NCI-H2171 treated with DMSO at 0.1 percent for 48 hours (cell line): ENCODE results near the gene ITPKB.

Source experiments
- DNase-seq: peaks from one replicate; lab custom pipeline; 2025; lab: John Stamatoyannopoulos, UW

Gene ITPKB

DNA sequence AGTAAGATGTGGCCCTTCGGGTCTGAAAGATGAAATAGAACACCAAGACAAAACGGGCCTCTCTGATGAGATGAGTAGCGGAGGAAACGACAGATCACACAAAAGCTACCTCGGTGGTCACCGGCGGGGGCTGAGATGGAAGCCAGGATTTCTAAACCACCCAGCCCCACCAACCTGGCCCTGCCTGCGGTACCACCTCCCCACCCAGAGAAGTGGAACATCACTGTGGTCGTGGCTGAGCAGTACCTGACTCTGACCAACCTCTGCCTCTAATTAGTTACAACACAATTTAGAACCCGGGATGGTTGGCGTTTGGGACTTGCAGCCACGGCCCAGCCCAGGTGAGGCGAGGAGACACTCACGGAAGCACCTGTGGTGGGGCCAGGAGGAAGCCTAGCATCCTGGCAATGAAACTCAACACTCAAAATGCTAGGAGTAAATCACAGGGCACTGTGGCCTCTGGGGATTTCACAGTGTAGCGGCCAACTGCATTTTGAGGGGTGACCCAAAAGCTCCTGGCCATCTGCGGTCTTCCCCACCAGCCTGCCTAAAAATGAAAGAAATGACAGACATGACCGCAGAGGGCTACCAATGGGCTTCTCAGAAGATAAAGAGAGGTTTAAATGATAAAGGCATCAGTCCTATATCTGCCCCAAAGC, 73.4 kb downstream of the ITPKB start:
- DNase-seq: no peak

DNA sequence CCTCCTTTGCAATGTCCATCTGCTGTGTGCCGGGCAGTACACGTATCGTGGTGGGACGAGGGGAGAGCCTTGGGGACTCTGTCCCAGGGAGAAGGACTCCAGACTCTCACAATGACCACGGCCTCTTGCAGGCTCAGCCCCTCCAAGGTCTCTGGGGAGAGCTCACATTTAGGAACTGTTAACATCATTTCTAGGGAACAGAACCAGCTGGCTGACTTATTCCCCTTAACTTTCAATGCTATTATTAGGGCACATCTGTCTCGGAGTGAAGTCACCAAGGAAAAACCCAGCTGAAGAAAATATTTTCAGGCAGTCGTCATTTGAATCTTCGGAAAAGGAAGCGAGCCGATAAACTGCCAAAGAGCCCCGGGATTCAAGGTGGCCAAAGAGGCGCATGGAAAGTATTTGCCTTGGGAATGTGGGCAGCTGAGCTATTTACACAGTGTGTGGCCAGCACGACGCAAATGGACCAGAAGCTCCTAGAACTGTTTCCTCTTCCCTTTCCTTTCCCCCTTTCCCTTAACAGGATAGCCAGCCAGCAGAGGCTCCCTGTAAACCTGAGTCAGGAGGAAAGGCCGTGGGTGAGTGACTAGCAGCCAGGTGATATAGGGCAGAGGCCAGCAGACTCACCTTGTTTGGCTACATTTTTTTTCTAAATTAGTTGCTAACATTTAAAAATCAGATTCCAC, 74.5 kb downstream of the ITPKB start:
- peak; percentile 25 for DNase-seq

DNA sequence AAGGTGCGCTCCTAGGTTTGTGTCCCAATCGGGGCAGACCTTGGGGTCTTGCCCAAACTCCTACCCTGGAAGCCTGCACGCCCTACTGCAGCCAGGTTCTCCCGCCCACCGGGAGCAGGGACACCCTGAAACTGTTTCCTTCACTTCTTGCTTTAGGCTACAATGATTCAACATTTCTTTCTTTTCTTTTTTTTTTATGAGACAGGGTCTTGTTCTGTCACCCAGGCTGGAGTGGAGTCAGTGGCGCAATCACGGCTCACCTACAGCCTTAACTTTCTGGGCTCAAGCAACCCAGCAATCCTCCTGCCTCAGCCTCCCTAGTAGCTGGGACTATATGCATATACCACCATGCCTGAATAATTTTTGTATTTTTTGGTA, 75.8 kb downstream of the ITPKB start:
- no peak for DNase-seq

DNA sequence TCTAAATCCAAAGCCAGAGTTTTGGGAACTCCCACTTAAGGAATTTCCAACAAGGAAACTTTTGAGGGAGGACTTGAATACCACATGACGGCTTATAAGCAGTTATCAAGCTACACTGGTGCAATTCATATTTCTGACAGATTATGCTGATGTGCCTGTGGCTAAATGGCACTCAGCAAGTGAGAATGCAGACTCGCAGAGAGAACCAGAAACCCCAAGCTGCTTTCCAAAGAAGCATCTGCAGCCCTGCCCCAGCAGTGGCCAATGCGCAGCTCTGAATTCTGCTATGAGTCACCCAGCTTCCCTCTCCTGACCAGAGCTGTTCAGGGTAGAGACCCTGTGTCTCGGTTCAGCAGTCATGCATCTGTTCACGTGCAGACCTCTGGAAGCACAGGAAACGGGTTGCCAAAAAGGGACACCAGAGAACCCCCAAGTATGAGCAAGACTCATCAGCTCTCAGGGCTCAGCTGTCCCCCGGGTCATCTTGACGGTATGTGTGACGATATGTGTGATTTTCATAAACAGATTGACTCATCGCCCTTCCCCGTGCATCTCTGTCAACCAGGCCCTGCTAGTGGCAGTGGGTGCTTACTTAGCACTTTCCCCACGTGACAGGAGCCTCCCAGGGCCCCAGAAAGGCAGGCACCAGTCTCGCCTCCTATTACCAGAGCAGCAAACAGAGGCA, 76.3 kb downstream of the ITPKB start:
- DNase-seq: peak; percentile 45

DNA sequence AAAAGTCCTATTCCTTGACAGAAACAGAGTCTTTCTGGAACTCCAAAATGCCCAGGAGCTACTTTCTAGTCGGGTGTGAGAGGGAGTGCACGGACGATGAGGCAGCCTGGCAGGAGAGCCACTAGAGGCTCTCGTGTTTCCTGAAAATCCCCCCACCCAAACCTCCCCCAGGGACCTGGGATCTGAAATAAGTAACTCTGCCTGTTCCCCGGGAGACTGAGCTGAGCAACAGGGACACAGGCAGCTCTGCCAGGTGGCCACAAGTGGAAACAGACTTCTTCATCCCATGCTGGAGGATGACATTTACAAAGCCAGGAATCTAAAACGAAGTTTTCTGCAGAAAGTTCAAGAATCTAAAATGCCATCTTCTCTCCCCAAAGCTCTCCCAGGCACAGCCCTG, 77.1 kb downstream of the ITPKB start:
- DNase-seq: peak; percentile 73

DNA sequence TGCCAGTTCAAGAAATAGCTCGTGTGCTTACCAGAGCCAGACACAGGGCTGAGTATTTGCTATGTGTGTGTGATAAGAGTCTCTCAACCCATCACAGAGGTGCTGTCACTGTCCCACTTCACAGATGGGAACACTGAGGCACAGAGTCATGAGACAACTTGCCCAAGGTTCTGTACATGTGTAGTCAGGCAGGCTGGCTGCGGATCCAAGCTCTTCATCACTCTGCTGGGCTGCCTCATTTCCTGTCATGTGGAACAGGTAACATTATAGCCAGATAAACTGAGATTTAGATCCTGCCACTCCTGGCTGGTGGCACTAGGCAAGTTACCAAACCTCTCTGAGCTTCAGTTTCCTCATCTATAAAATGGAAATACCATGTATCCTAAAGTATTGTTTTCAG, 77.8 kb downstream of the ITPKB start:
- no peak for DNase-seq

DNA sequence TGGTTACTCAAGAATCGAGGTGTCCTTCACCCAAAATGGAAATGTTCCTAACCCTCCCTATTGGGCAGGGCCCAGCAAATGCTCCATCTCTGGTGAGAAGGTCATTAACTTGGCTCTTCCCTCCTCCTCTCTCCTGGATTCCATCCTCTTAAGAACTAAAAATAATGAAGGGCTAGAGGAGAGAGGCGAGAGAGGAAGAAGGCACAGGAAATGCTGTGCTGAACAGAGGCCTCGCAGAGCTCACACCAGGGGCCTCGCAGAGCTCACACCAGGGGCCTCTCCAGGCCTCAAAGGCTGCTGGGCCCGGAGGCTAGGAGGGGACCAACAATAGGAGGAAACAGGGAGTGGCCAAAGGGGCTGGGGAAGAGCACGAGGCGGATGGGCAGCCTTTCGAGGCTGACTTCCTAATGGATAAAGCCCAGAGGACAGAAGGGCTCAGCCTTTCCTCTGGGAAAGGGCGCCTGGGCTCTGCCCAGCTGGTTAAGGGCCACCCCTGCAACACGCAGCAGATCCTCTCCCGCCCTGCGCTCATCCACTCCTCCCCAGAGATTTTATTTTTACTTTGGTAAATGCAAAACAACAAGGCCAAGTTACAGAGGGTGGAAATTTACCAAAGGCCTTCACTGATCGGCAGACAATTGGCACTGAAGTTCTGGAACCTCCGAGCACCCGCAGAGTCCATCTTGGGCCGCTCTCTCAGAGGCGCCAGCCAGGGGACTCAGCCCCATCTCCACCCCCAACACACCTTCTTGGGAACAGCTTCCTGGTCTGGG, 78.5 kb downstream of the ITPKB start:
- DNase-seq: no peak

DNA sequence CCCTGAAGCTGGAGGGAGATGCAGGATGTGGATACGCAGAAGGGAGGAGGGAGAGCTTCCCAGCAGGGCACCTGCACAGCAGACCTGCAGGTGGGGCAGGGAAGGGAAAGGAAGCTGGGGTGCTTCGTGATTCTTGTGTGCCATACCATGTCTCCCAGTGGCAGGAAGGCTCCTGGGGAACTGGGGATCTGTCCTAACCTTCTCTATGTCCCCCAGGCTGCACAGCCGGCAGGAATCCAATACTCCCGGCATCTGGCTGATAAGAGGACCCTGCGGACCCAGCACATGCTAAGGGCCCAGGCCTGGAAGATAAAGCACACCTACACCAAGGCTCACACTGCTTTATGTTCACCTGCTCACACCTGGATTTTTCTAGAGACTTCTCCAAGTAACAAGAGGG, 79.4 kb downstream of the ITPKB start:
- DNase-seq: no peak

DNA sequence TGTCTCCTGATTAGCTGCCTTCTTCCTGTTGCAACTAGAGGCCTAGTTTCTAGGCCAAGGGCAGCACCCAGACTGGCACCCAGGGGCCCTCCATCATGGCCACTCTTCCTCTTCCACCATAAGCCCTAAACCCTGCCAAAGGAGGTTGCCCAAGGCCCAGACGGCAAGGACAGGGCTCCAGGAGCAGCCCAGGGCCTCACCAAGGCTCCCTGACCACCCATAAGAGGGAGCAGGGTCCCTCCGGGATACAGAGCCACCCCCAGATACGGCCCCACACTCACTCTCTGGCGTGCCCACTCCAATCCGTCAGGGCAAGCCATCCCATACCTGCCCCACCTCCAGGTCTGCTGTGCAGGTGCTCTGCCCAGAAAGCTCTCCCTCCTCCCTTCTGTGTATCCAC, 79.9 kb downstream of the ITPKB start:
- no peak for DNase-seq

DNA sequence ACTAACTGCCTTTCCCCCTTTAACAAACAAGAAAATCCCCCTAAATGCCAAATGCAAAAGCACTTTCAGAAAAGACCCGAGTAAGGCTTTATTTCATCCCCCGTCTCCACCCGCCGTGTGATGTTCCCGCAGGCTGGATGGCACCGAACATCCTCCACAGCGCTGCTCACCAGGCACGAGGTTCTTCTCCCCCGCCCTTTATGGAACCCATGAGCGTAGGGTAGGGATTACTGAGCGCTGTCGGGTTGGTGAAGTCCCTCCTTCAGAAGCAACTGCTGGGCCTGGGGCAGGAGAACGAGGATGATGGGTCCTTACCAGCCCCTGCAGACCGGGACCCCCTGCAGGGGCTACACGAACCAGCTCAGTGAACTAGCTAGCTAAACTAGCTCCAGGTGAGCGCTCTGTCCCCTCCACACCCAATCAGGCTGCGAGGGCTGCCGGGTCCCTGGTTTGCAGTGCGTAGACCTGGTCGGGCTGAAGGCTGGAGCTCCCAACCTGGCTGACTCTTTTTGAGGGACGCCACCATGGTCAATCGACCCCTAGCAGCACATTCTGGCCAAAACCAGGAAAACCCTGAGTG, 80.4 kb downstream of the ITPKB start:
- no peak for DNase-seq

DNA sequence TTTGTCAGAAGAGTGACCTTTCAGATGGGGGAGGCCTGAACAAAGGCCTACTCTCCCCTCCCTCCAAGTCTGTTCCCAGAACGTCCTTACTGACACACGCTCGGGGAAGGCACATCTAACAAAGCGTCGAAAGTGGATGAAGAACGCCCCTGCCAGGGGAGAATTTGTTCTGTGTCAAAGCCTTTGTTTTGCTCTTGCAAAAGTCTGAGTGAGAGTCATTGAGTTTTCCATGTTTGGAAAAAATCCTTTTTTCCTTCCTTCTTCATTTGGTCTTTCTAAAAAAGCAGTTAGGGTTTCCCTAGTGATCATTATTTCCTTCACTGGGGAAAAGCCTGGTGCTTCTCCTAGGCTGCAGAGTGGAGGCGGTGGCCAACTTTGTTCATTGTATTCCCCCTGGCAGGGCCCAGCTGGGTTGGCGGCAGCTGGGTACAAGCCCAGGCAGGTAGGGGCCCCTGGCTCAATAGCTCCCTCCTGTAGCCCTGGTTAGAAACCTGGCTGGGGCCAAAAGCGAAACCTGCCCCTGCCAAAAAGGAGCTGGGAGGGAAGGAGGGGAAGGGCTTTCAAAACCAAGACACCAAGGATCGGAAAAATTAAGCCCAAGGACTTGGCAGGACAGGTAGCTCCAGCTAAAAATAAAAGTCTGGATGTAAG, 81.1 kb downstream of the ITPKB start:
- peak; percentile 59 for DNase-seq

DNA sequence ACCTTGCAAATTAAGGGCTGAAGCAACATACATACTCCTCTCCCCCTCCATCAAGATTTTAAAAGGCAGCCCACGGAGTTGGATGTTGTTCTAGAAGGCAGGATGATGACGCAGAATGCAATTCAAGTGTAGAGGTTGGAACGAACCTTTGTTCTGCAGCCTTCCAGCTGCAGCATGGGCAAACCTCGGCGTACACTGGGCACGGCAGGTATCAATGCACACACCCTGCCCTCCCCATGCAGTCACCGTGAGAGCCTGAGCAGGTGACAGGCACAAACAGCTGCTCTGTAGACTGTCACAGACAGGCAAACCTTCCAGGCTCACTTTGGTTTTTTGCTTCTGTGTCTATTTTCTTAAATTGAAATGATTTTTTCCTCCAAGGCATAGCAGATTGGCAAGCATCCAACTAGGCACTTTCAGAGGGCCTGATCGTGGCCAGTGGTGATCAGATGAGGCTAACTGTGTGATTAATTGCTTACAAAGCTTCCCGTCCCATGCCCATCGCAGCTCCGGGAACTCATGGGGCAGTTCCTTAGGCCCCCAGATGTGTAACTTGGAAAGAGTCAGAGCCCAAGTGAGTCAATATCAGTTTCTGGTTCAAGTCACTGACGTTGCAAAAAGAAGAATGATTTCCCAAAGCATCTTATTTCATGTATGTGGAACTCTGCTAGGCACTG, 82.3 kb downstream of the ITPKB start:
- DNase-seq: peak; percentile 69

DNA sequence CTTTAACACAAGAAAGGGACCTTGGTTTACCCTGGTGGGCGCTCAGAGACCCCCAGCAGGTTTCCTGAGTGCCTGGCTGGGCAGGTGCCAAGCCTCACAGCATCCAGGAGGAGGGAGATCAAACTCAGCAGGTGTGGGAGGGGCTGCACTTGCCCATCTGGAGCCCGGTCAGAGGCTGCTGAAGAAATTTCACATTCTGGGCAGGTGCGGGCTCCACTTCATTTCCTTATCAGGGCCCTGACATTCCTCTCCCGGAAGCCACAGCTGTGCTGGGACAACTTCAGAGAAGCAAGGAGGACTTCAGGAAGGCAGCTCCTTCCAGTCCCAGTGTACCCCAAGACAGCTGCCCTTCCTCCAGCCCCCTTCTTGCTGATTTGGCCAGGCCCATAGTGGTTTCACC, 82.9 kb downstream of the ITPKB start:
- peak; percentile 92 for DNase-seq

DNA sequence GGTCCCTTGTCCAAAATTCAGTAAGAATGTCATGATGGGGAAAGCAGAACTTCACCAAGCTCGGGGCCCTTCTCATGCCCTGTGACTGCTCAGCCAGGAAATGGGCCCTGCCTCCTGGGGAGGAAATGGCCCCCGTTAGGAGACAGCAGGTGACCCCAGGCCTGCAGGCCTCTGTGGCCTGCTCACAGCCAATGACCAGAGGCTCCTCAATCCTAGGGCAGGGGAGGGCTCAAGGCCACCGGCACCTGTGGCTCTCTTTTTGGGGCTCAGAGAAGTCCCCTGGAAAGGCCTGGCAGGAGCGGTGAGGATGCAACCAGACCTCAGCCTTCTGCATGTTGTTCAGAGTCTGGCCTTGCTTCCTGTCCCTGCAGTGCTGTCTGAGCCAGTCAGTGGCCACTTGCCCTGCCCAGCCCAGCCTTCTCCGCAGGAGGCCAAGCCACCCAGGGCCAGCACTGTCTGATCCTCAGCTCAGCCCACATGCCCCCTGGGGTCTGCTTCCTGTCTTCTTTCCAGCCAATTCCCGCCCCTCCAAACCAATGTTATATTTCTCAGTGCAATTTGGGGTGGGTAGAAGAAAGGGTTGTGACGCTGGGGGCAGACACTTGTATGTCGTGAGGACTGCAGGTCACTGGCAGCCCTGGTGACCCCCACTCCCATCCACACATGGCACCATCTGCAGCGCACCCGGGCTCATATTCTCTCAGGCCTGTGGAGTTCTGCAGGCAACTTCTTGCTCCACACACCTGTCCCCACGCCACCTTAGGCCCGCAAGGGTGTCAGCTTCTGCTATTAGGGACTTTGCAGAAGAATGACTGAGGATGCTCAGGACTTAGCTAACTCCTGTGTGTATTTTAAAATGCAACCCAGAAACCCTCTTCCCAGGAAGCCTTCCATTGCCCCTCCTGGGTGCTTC, 83.6 kb downstream of the ITPKB start:
- no peak for DNase-seq

DNA sequence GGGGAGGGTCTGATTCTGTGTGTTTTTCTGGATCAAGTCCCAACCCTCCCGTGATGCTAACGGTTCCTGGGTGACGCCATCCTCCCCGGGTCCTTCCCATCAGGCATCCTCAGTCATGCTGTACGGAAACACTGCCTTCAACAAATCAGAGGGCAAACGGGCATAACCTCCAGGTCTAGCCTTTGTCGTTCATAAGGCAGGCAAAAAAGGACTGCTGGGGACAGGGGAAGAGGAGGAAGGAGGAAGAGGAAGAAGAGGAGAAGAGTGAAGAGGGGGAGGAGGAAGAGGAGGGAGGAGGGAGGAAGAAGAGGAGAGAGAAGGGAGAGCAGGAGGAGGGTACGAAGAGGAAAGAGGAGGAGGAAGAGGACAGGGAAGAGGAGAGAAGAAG, 84.4 kb downstream of the ITPKB start:
- DNase-seq: no peak

DNA sequence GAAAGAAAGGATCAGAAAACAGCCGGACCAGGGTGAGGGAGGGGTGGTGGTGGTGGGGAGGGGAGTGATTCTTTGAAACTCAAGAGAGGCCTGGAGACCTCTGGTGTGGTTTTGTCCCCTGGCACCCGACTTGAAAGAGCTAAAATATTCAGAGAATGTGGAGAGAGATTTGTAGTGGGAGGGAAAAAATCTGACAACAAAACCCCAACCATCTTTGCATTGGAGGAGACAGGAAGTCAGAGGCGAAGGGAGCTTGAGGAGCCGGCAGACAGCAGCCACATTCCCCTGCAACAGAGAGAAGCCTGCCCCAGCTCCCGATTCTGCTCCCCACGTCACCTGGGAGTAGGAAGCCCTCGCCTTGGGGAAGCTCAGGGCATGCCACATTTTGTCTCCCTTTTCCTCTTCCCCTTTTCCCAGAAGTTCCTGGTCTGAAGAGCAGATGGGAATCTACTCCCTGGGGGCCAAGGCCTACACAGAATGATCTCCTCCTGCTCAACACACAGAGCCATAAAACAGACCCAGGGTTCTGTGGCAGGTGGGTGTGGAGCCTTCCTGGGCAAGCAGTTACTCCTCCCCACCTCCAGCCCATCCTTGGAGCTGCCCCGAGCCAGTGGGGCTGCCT, 84.9 kb downstream of the ITPKB start:
- peak; percentile 93 for DNase-seq

DNA sequence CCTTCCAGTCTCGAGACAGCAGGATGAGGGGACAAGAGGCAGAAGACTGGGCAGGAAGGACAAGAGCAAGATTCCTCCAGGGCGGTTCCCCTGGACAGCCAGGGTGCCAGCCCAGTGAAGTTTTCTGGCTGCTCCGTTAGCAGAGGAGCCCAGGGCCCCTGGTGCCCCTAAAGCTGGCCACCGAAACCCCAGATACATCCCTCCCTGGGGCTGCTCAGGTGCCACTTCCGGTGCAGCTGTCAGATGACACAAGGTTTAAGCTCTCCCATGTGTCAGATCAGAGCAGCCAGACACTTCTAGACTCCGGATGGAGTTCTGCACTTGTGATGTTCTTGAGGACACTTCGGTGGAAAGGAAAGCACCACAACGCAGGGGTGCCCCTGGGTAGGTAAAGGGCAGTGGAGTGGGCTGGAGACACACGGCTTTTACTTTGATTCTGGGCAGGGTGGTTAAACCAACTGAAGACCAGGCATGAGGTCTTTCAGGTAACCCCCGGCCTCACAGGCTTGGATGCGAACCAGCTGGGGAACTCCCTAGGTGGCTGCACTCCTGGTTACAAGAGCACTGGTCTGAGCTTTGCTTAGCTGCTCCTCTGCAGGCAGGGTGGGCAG, 85.7 kb downstream of the ITPKB start:
- no peak for DNase-seq

DNA sequence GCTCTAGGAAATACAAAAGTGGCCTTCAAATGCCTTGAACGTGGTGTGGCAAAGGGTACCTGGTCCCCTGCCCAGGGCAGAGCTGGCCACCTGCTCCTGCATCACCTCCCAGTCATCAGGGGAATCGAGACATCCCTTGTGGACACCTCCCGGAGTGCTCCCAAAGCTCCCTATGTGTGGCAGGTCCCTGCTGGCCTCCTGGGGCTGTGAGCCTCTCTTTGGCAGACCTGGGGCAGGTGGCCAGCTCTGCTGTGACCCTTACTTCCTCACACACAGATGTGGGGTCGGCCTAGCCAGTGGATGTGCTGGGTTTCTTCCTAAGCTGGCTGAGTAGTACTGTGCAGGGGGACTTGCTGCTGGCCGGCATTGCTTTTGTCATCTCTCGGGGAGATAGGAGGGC, 86.5 kb downstream of the ITPKB start:
- no peak for DNase-seq

DNA sequence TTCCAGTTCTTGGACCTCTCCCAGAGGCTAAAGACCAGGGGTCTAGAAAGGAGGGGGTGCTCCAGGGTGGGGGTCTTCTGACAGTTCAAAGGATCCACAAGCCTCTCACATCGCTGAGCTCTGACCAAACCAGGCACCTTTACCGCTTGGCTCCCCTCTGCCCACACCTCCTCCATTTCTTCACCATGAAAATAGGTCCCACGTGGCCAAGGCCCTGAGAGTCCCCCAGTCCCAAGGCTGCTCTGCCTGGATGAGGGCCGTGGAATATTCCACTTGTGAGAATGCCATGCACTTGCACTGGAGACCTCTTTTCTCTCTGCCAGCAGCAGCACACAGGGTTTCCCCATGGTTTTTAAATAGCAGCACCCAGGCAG, 87.4 kb downstream of the ITPKB start:
- no peak for DNase-seq
